ENCODE results near the gene WDR72. TPM values are rescaled to one million over a fixed set of nuclear protein-coding genes. Genes with fewer than 3 reads are reported as not detected.
"Not testable (repeated sequence)": the region's sequence is repeated elsewhere in the genome, so short reads cannot be mapped to it uniquely, and the experiment has no call there.

Gene WDR72
- total RNA-seq, 1 donor from 2014 or later, result not detected

DNA sequence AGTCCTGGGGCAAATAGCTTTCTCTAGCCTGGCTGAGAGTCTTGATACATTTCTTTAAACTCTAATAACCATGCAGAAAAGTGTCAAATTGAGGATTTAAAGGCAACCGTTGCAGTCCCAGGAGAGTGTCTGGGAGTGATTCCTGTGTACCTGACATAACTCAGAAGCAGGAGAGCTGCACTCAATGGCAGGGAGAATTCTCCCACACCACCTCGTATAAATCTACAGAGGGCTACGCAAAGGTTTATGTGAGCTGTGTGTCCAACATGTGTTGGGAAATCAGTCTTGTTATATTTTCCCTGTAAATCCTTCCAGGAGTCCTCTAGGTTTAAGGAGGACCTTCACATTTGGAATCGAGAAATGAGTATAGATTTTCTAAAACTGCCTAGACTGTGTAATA, 192.6 kb downstream of the WDR72 start:
- no peak for DNase-seq (ENCODE audit: low spot score)
- no peaks in the 10 kb centered on the region for H3K4me1 Mint-ChIP-seq (ENCODE audit: low read depth)
- intact Hi-C loops (cut with micrococcal nuclease), result no loop called here
- no peak overlapping the region for H3K4me3 Mint-ChIP-seq (ENCODE audit: low read depth)
- H3K9me3 Mint-ChIP-seq, result no peaks in the 10 kb centered on the region
- no peaks in the 10 kb centered on the region for H3K27me3 Mint-ChIP-seq (ENCODE audit: low read depth)
- no peaks in the 10 kb centered on the region for H3K36me3 Mint-ChIP-seq (ENCODE audit: low read depth)
- no peak overlapping the region for H3K27ac Mint-ChIP-seq

GRCh38 chr15:53565721-53566120, 193.7 kb downstream of the WDR72 start:
- H3K36me3 Mint-ChIP-seq (ENCODE audit: low read depth), result no peaks in the 10 kb centered on the region
- no peaks in the 10 kb centered on the region for H3K27me3 Mint-ChIP-seq (ENCODE audit: low read depth)
- H3K27ac Mint-ChIP-seq, result no peak overlapping the region
- no peaks in the 10 kb centered on the region for H3K9me3 Mint-ChIP-seq
- no peak overlapping the region for H3K4me3 Mint-ChIP-seq (ENCODE audit: low read depth)
- intact Hi-C loops (cut with micrococcal nuclease), result no loop called here
- no peak for DNase-seq (ENCODE audit: low spot score)
- H3K4me1 Mint-ChIP-seq (ENCODE audit: low read depth), result no peaks in the 10 kb centered on the region

DNA sequence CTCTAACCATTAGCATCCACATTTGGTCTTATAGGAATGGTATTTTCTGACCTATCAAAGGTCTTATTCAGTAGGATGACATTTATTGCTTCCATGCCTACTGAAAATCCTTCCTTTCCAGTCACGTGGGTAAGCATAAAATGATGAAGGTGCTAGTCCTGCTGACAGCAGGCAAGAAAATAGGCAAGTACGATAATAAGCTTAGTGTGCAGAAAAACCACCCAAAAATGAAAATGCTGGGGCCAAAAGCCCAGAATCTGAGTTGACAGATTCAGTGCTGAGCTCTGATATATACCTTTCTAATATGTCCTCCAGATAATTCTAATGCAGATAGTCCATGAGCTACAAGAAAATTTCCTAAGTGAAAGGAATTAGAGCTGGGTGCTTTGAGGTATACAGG, 194.8 kb downstream of the WDR72 start:
- no peak for DNase-seq (ENCODE audit: low spot score)
- H3K9me3 Mint-ChIP-seq, result no peaks in the 10 kb centered on the region
- H3K4me3 Mint-ChIP-seq (ENCODE audit: low read depth), result no peak overlapping the region
- intact Hi-C loops (cut with micrococcal nuclease), result no loop called here
- no peaks in the 10 kb centered on the region for H3K4me1 Mint-ChIP-seq (ENCODE audit: low read depth)
- no peak overlapping the region for H3K27ac Mint-ChIP-seq
- no peaks in the 10 kb centered on the region for H3K36me3 Mint-ChIP-seq (ENCODE audit: low read depth)
- H3K27me3 Mint-ChIP-seq (ENCODE audit: low read depth), result no peaks in the 10 kb centered on the region

GRCh38 chr15:53563627-53564026, 195.8 kb downstream of the WDR72 start:
- Mint-ChIP-seq H3K27ac (no peak overlapping the region), H3K4me1 (ENCODE audit: low read depth) (no peaks in the 10 kb centered on the region), H3K36me3 (ENCODE audit: low read depth) (no peaks in the 10 kb centered on the region), H3K27me3 (ENCODE audit: low read depth) (no peaks in the 10 kb centered on the region), H3K4me3 (ENCODE audit: low read depth) (no peak overlapping the region), H3K9me3 (no peaks in the 10 kb centered on the region)
- DNase-seq (ENCODE audit: low spot score), result no peak
- intact Hi-C loops (cut with micrococcal nuclease), result no loop called here

GRCh38 chr15:53559364-53560277, 199.8 kb downstream of the WDR72 start:
- no peaks in the 10 kb centered on the region for H3K36me3 Mint-ChIP-seq (ENCODE audit: low read depth)
- no peaks in the 10 kb centered on the region for H3K4me1 Mint-ChIP-seq (ENCODE audit: low read depth)
- no peak overlapping the region for H3K27ac Mint-ChIP-seq
- no peak overlapping the region for H3K4me3 Mint-ChIP-seq (ENCODE audit: low read depth)
- no peaks in the 10 kb centered on the region for H3K27me3 Mint-ChIP-seq (ENCODE audit: low read depth)
- DNase-seq (ENCODE audit: low spot score), result no peak
- intact Hi-C loops (cut with micrococcal nuclease), result no loop called here
- H3K9me3 Mint-ChIP-seq, result no peaks in the 10 kb centered on the region

DNA sequence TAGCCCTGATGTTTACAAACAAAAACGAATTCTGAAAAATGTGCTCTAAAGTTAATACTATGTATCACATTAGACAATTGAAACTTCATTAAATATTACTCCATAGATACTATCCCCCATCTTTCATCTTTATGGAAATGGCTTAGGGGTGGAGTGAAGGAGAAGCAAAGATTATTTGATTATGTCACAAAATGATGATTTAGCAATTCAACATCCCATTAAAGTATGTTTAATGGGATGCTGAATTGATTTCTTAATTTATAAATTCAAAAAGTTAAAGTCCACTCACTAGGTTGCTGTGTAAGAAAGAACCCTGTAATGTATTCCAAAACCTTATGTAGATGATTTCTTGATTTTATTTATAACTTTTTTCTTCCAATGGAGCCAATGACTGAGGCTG, 201.1 kb downstream of the WDR72 start:
- DNase-seq (ENCODE audit: low spot score), result no peak

GRCh38 chr15:53555226-53555625, 204.2 kb downstream of the WDR72 start:
- H3K9me3 Mint-ChIP-seq, result no peaks in the 10 kb centered on the region
- H3K4me3 Mint-ChIP-seq (ENCODE audit: low read depth), result no peak overlapping the region
- DNase-seq (ENCODE audit: low spot score), result no peak
- intact Hi-C loops (cut with micrococcal nuclease), result no loop called here
- H3K27me3 Mint-ChIP-seq (ENCODE audit: low read depth), result no peaks in the 10 kb centered on the region
- H3K36me3 Mint-ChIP-seq (ENCODE audit: low read depth), result no peaks in the 10 kb centered on the region
- H3K27ac Mint-ChIP-seq, result no peak overlapping the region
- no peaks in the 10 kb centered on the region for H3K4me1 Mint-ChIP-seq (ENCODE audit: low read depth)

More for the DNA sequence above, 201.1 kb downstream of the WDR72 start:
- H3K27me3 Mint-ChIP-seq (ENCODE audit: low read depth), result no peaks in the 10 kb centered on the region
- H3K9me3 Mint-ChIP-seq, result no peaks in the 10 kb centered on the region
- H3K4me1 Mint-ChIP-seq (ENCODE audit: low read depth), result no peaks in the 10 kb centered on the region
- H3K36me3 Mint-ChIP-seq (ENCODE audit: low read depth), result no peaks in the 10 kb centered on the region
- H3K4me3 Mint-ChIP-seq (ENCODE audit: low read depth), result no peak overlapping the region
- intact Hi-C loops (cut with micrococcal nuclease), result no loop called here
- H3K27ac Mint-ChIP-seq, result no peak overlapping the region

- Mint-ChIP-seq H3K4me1 (ENCODE audit: low read depth) (no peaks in the 10 kb centered on the region), H3K4me3 (ENCODE audit: low read depth) (no peak overlapping the region), H3K36me3 (ENCODE audit: low read depth) (no peaks in the 10 kb centered on the region), H3K9me3 (peaks cover 4% of the 10 kb centered on the region), H3K27me3 (ENCODE audit: low read depth) (no peaks in the 10 kb centered on the region), H3K27ac (no peak overlapping the region)
- intact Hi-C loops (cut with micrococcal nuclease), result no loop called here
- DNase-seq (ENCODE audit: low spot score), result no peak
Measured at GRCh38 chr15:53549697-53550305, 209.7 kb downstream of the WDR72 start.

GRCh38 chr15:53548236-53548635, 211.2 kb downstream of the WDR72 start:
- H3K27me3 Mint-ChIP-seq (ENCODE audit: low read depth), result no peaks in the 10 kb centered on the region
- no peak overlapping the region for H3K4me3 Mint-ChIP-seq (ENCODE audit: low read depth)
- H3K4me1 Mint-ChIP-seq (ENCODE audit: low read depth), result no peaks in the 10 kb centered on the region
- peaks cover 9% of the 10 kb centered on the region for H3K9me3 Mint-ChIP-seq
- intact Hi-C loops (cut with micrococcal nuclease), result no loop called here
- no peak overlapping the region for H3K27ac Mint-ChIP-seq
- no peak for DNase-seq (ENCODE audit: low spot score)
- no peaks in the 10 kb centered on the region for H3K36me3 Mint-ChIP-seq (ENCODE audit: low read depth)

DNA sequence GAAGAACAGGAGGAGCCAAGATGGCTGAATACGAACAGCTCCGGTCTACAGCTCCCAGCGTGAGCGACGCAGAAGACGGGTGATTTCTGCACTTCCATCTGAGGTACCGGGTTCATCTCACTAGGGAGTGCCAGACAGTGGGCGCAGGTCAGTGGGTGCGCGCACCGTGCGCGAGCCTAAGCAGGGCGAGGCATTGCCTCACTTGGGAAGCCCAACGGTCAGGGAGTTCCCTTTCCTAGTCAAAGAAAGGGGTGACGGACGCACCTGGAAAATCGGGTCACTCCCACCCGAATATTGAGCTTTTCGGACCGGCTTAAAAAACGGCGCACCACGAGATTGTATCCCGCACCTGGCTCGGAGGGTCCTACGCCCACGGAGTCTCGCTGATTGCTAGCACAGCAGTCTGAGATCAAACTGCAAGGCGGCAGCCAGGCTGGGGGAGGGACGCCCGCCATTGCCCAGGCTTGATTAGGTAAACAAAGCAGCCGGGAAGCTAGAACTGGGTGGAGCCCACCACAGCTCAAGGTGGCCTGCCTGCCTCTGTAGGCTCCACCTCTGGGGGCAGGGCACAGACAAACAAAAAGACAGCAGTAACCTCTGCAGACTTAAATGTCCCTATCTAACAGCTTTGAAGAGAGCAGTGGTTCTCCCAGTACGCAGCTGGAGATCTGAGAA, 218.7 kb downstream of the WDR72 start:
- H3K27ac Mint-ChIP-seq; H3K27me3 Mint-ChIP-seq (ENCODE audit: low read depth); intact Hi-C loops (cut with micrococcal nuclease); H3K36me3 Mint-ChIP-seq (ENCODE audit: low read depth); DNase-seq (ENCODE audit: low spot score); H3K4me1 Mint-ChIP-seq (ENCODE audit: low read depth); H3K4me3 Mint-ChIP-seq (ENCODE audit: low read depth): not testable (repeated sequence)
- H3K9me3 Mint-ChIP-seq, result peaks cover 20% of the 10 kb centered on the region

GRCh38 chr15:53539878-53540277, 219.6 kb downstream of the WDR72 start:
- no peaks in the 10 kb centered on the region for H3K27me3 Mint-ChIP-seq (ENCODE audit: low read depth)
- peaks cover 20% of the 10 kb centered on the region for H3K9me3 Mint-ChIP-seq
- H3K4me3 Mint-ChIP-seq (ENCODE audit: low read depth), result no peak overlapping the region
- no peak for DNase-seq (ENCODE audit: low spot score)
- H3K27ac Mint-ChIP-seq, result no peak overlapping the region
- H3K4me1 Mint-ChIP-seq (ENCODE audit: low read depth), result no peaks in the 10 kb centered on the region
- intact Hi-C loops (cut with micrococcal nuclease), result no loop called here
- no peaks in the 10 kb centered on the region for H3K36me3 Mint-ChIP-seq (ENCODE audit: low read depth)

DNA sequence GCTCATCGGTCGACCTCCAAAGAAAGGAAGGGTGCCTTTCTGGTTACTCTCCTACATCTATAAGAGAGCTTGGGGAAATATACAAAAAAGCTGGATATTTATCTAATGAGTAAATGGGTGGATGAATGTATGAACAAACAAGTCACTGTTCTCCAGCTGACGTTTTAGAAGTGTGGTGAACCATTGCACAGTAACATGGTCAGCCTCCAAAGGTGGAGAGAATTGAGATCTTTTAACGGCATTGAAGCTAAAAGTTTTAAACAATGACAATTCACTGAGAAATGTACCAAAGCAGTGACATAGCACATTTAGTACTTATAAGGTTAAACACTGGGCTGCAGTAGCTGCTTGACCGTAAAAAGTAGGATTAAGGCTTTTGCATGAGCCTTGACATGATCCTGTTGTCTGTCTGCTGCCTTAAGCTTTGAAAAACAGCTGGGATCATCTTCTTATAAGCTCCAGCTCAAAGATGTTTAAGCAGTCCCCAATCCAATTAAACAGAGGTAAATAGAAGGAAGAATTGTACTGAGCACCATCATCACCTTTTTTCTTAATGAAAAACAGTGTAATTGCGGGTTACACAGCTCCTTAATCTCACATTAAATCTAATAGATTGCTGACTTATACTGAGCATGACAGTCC, 222.9 kb downstream of the WDR72 start:
- peaks cover 13% of the 10 kb centered on the region for H3K9me3 Mint-ChIP-seq
- H3K27ac Mint-ChIP-seq, result no peak overlapping the region
- H3K4me1 Mint-ChIP-seq (ENCODE audit: low read depth), result no peaks in the 10 kb centered on the region
- intact Hi-C loops (cut with micrococcal nuclease), result no loop called here
- H3K36me3 Mint-ChIP-seq (ENCODE audit: low read depth), result no peaks in the 10 kb centered on the region
- H3K4me3 Mint-ChIP-seq (ENCODE audit: low read depth), result no peak overlapping the region
- DNase-seq (ENCODE audit: low spot score), result no peak
- H3K27me3 Mint-ChIP-seq (ENCODE audit: low read depth), result no peaks in the 10 kb centered on the region
